Measurements from ENCODE around the gene ARFGAP1. TPM values are rescaled to one million over a fixed set of nuclear protein-coding genes. Genes with fewer than 3 reads are reported as not detected.

Gene ARFGAP1
- total RNA-seq, 1 donor from 2014 or later: 93.8 TPM

GRCh38 chr20:63279931-63280330, 7.3 kb downstream of the ARFGAP1 start:
- H3K36me3 Mint-ChIP-seq (ENCODE audit: low read depth): peaks cover 30% of the 10 kb centered on the region
- H3K4me3 Mint-ChIP-seq (ENCODE audit: low read depth): no peak overlapping the region
- H3K27ac Mint-ChIP-seq: no peak overlapping the region
- no peaks in the 10 kb centered on the region for H3K9me3 Mint-ChIP-seq
- no peak for DNase-seq (ENCODE audit: low spot score)
- no peaks in the 10 kb centered on the region for H3K27me3 Mint-ChIP-seq (ENCODE audit: low read depth)
- peaks cover 4% of the 10 kb centered on the region for H3K4me1 Mint-ChIP-seq (ENCODE audit: low read depth)
- intact Hi-C loops (cut with micrococcal nuclease): no loop called here

GRCh38 chr20:63280371-63280770, 7.8 kb downstream of the ARFGAP1 start:
- DNase-seq (ENCODE audit: low spot score): no peak
- Mint-ChIP-seq H3K9me3 (no peaks in the 10 kb centered on the region), H3K27ac (no peak overlapping the region), H3K27me3 (ENCODE audit: low read depth) (no peaks in the 10 kb centered on the region), H3K36me3 (ENCODE audit: low read depth) (peaks cover 28% of the 10 kb centered on the region), H3K4me1 (ENCODE audit: low read depth) (peaks cover 2% of the 10 kb centered on the region), H3K4me3 (ENCODE audit: low read depth) (no peak overlapping the region)
- intact Hi-C loops (cut with micrococcal nuclease): no loop called here

GRCh38 chr20:63280929-63281545, 8.4 kb downstream of the ARFGAP1 start:
- H3K4me3 Mint-ChIP-seq (ENCODE audit: low read depth): no peak overlapping the region
- no peak for DNase-seq (ENCODE audit: low spot score)
- no peak overlapping the region for H3K27ac Mint-ChIP-seq
- H3K27me3 Mint-ChIP-seq (ENCODE audit: low read depth): no peaks in the 10 kb centered on the region
- intact Hi-C loops (cut with micrococcal nuclease): no loop called here
- no peaks in the 10 kb centered on the region for H3K9me3 Mint-ChIP-seq
- H3K4me1 Mint-ChIP-seq (ENCODE audit: low read depth): peaks cover 2% of the 10 kb centered on the region
- H3K36me3 Mint-ChIP-seq (ENCODE audit: low read depth): peaks cover 23% of the 10 kb centered on the region

- intact Hi-C loops (cut with micrococcal nuclease): no loop called here
- Mint-ChIP-seq H3K27me3 (ENCODE audit: low read depth) (no peaks in the 10 kb centered on the region), H3K4me3 (ENCODE audit: low read depth) (no peak overlapping the region), H3K27ac (no peak overlapping the region), H3K9me3 (no peaks in the 10 kb centered on the region), H3K4me1 (ENCODE audit: low read depth) (peaks cover 2% of the 10 kb centered on the region), H3K36me3 (ENCODE audit: low read depth) (peaks cover 16% of the 10 kb centered on the region)
- no peak for DNase-seq (ENCODE audit: low spot score)
Measured at GRCh38 chr20:63281742-63282665, 9.4 kb downstream of the ARFGAP1 start.

- Mint-ChIP-seq H3K27me3 (ENCODE audit: low read depth) (no peaks in the 10 kb centered on the region), H3K4me1 (ENCODE audit: low read depth) (peaks cover 2% of the 10 kb centered on the region), H3K9me3 (no peaks in the 10 kb centered on the region), H3K36me3 (ENCODE audit: low read depth) (peaks cover 16% of the 10 kb centered on the region), H3K27ac (no peak overlapping the region), H3K4me3 (ENCODE audit: low read depth) (no peak overlapping the region)
- intact Hi-C loops (cut with micrococcal nuclease): no loop called here
- DNase-seq (ENCODE audit: low spot score): no peak
Measured at GRCh38 chr20:63282946-63283345, 10.3 kb downstream of the ARFGAP1 start.

GRCh38 chr20:63283397-63284082, 10.9 kb downstream of the ARFGAP1 start:
- Mint-ChIP-seq H3K27ac (peak overlapping the region; percentile 55), H3K36me3 (ENCODE audit: low read depth) (peaks cover 18% of the 10 kb centered on the region), H3K27me3 (ENCODE audit: low read depth) (no peaks in the 10 kb centered on the region), H3K4me1 (ENCODE audit: low read depth) (peaks cover 2% of the 10 kb centered on the region), H3K9me3 (no peaks in the 10 kb centered on the region), H3K4me3 (ENCODE audit: low read depth) (peak overlapping the region; percentile 37)
- DNase-seq (ENCODE audit: low spot score): no peak
- intact Hi-C loops (cut with micrococcal nuclease): no loop called here

- DNase-seq (ENCODE audit: low spot score): no peak
- intact Hi-C loops (cut with micrococcal nuclease): no loop called here
- no peaks in the 10 kb centered on the region for H3K27me3 Mint-ChIP-seq (ENCODE audit: low read depth)
- H3K36me3 Mint-ChIP-seq (ENCODE audit: low read depth): peaks cover 18% of the 10 kb centered on the region
- peaks cover 2% of the 10 kb centered on the region for H3K4me1 Mint-ChIP-seq (ENCODE audit: low read depth)
- peak overlapping the region; percentile 55 for H3K27ac Mint-ChIP-seq
- H3K4me3 Mint-ChIP-seq (ENCODE audit: low read depth): peak overlapping the region; percentile 37
- no peaks in the 10 kb centered on the region for H3K9me3 Mint-ChIP-seq
Measured at GRCh38 chr20:63284083-63284440, 11.4 kb downstream of the ARFGAP1 start.

- no peak overlapping the region for H3K27ac Mint-ChIP-seq
- intact Hi-C loops (cut with micrococcal nuclease): no loop called here
- H3K4me3 Mint-ChIP-seq (ENCODE audit: low read depth): peak overlapping the region; percentile 66
- peaks cover 2% of the 10 kb centered on the region for H3K4me1 Mint-ChIP-seq (ENCODE audit: low read depth)
- no peaks in the 10 kb centered on the region for H3K27me3 Mint-ChIP-seq (ENCODE audit: low read depth)
- no peaks in the 10 kb centered on the region for H3K9me3 Mint-ChIP-seq
- peaks cover 13% of the 10 kb centered on the region for H3K36me3 Mint-ChIP-seq (ENCODE audit: low read depth)
- DNase-seq (ENCODE audit: low spot score): no peak
Measured at GRCh38 chr20:63284544-63284949, 11.9 kb downstream of the ARFGAP1 start.

GRCh38 chr20:63284981-63285524, 12.4 kb downstream of the ARFGAP1 start:
- H3K27ac Mint-ChIP-seq: no peak overlapping the region
- H3K4me3 Mint-ChIP-seq (ENCODE audit: low read depth): peak overlapping the region; percentile 66
- H3K27me3 Mint-ChIP-seq (ENCODE audit: low read depth): no peaks in the 10 kb centered on the region
- intact Hi-C loops (cut with micrococcal nuclease): no loop called here
- no peak for DNase-seq (ENCODE audit: low spot score)
- peaks cover 2% of the 10 kb centered on the region for H3K4me1 Mint-ChIP-seq (ENCODE audit: low read depth)
- H3K9me3 Mint-ChIP-seq: no peaks in the 10 kb centered on the region
- peaks cover 13% of the 10 kb centered on the region for H3K36me3 Mint-ChIP-seq (ENCODE audit: low read depth)

GRCh38 chr20:63285636-63286615, 13.3 kb downstream of the ARFGAP1 start:
- intact Hi-C loops (cut with micrococcal nuclease): no loop called here
- Mint-ChIP-seq H3K27me3 (ENCODE audit: low read depth) (no peaks in the 10 kb centered on the region), H3K27ac (no peak overlapping the region), H3K36me3 (ENCODE audit: low read depth) (peaks cover 8% of the 10 kb centered on the region), H3K4me1 (ENCODE audit: low read depth) (peaks cover 2% of the 10 kb centered on the region), H3K9me3 (no peaks in the 10 kb centered on the region), H3K4me3 (ENCODE audit: low read depth) (no peak overlapping the region)
- DNase-seq (ENCODE audit: low spot score): no peak

GRCh38 chr20:63286781-63287696, 14.4 kb downstream of the ARFGAP1 start:
- Mint-ChIP-seq H3K27me3 (ENCODE audit: low read depth) (no peaks in the 10 kb centered on the region), H3K4me3 (ENCODE audit: low read depth) (no peak overlapping the region), H3K4me1 (ENCODE audit: low read depth) (peaks cover 2% of the 10 kb centered on the region), H3K36me3 (ENCODE audit: low read depth) (peaks cover 8% of the 10 kb centered on the region), H3K27ac (no peak overlapping the region), H3K9me3 (no peaks in the 10 kb centered on the region)
- intact Hi-C loops (cut with micrococcal nuclease): no loop called here
- no peak for DNase-seq (ENCODE audit: low spot score)
